Gastrocnemius medialis (tissue), 4 donors: ENCODE data around the gene PRELID1.

ENCODE experiments used
- CTCF ChIP-seq, 5 experiments: fragments of 450-650 bp in 3 of 5; fragments of 200-600 bp in 2 of 5; sonication (generic) in 2 of 5; IDR thresholded peaks in 4 of 5; conservative IDR thresholded peaks in 1 of 5; 1 replicate in 4 of 5; 2 replicates in 1 of 5; pipeline ENCODE4 v1.5.1; 2016 to 2019; ENCODE audit warnings: antibody characterized with exemption in 5 of 5, mild to moderate bottlenecking in 3 of 5, moderate library complexity in 3 of 5
- POLR2A ChIP-seq, 2 donors: fragments of 450-650 bp; IDR thresholded peaks; one replicate each; pipeline ENCODE4 v1.6.1; 2017; ENCODE audit warnings: antibody characterized with exemption in 2 of 2, mild to moderate bottlenecking in 2 of 2, moderate library complexity in 2 of 2

GRCh38 chr5:177291735-177292134 lies 11.9 kb upstream of the PRELID1 start:
- no peak for TF ChIP-seq POLR2A (IDR thresholded peaks at IDR 0.05)
- no peak for TF ChIP-seq CTCF (IDR thresholded peaks at IDR 0.05 in 4 of 5, conservative IDR thresholded peaks at IDR 0.05 in 1 of 5)
